ENCODE data around the gene SMURF2. TPM values are rescaled to one million over a fixed set of nuclear protein-coding genes. Genes with fewer than 3 reads are reported as not detected.

Gene SMURF2
- total and polyA plus RNA-seq, 2 of the 4 experiments (the other 2 are of a cell fraction) = 131 to 774 TPM

GRCh38 chr17:64571746-64572145 lies 90.4 kb downstream of the SMURF2 start:
- Histone ChIP-seq H3K4me2 (ENCODE audit: low read depth, low read length) (no peak overlapping the region), H2BK20ac (ENCODE audit: low read depth, low read length) (no peak overlapping the region), H3K9me3 (ENCODE audit: control insufficient read depth, insufficient read depth, low read length) (no peaks in the 10 kb centered on the region), H3K18ac (ENCODE audit: low read depth, low read length) (no peak overlapping the region), H3K23ac (ENCODE audit: low read depth, low read length) (no peak overlapping the region), H3K14ac (replicated peaks; ENCODE audit: low read depth, low read length) (no peak overlapping the region), H4K5ac (ENCODE audit: low read depth, low read length) (no peak overlapping the region), H4K91ac (ENCODE audit: insufficient read depth, low read depth, low read length) (no peak overlapping the region), H2BK120ac (ENCODE audit: low read depth, low read length) (no peak overlapping the region), H2AK5ac (ENCODE audit: low read depth, low read length) (no peak overlapping the region), H2AK9ac (replicated peaks; ENCODE audit: low read depth, low read length, poor library complexity) (no peak overlapping the region), H2AFZ (replicated peaks; ENCODE audit: low read length, poor library complexity) (no peak overlapping the region), H3K56ac (ENCODE audit: extremely low read depth, insufficient read depth, low read length) (no peak overlapping the region), H3K79me1 (ENCODE audit: low read depth in 1 of 2, low read length in 2 of 2) (peaks cover 26 to 58% of the 10 kb centered on the region in 2 experiments; a peak in 3 of 4 replicates), H4K8ac (ENCODE audit: low read depth in 2 of 2, low read length in 2 of 2) (no peak overlapping the region), H2BK5ac (ENCODE audit: low read depth, low read length, poor library complexity, severe bottlenecking) (no peak overlapping the region), H3K27me3 (ENCODE audit: control insufficient read depth, insufficient read depth, low read length) (no peaks in the 10 kb centered on the region), H3K4me1 (ENCODE audit: control insufficient read depth, insufficient read depth, low read length) (peaks cover 8% of the 10 kb centered on the region; the same call in 1 of the 2 replicates), H3K27ac (ENCODE audit: insufficient read depth, low read length) (no peak overlapping the region), H3K9me1 (ENCODE audit: insufficient read depth, low read length) (peaks cover 2% of the 10 kb centered on the region; the same call in 1 of the 2 replicates), H3K4ac (ENCODE audit: low read depth, low read length) (no peak overlapping the region), H2BK15ac (ENCODE audit: low read depth, low read length) (no peak overlapping the region), H3K36me3 (ENCODE audit: control insufficient read depth, insufficient read depth, low read length) (peaks cover 47% of the 10 kb centered on the region), H3K9ac (ENCODE audit: low read depth, low read length) (no peak overlapping the region), H3K4me3 (ENCODE audit: insufficient read depth, low read depth, low read length) (no peak overlapping the region), H4K20me1 (ENCODE audit: insufficient read depth, low read length) (peaks cover 65% of the 10 kb centered on the region)
- no CpG with 5 or more reads among the region's 6 CpGs for WGBS, 2 experiments (ENCODE audit: extremely low coverage in 2 of 2, insufficient read length in 1 of 2)
- TF ChIP-seq MXI1 (IDR thresholded peaks at IDR 0.05; ENCODE audit: borderline replicate concordance, low read depth, low read length) (no peak), MAZ (IDR thresholded peaks at IDR 0.05; ENCODE audit: borderline replicate concordance, low read depth, low read length) (no peak), CEBPB (IDR thresholded peaks at IDR 0.05; ENCODE audit: low read depth, low read length) (no peak), FOS (IDR thresholded peaks at IDR 0.05; ENCODE audit: low read depth, low read length) (no peak)
- TF ChIP-seq, protein P1, sequence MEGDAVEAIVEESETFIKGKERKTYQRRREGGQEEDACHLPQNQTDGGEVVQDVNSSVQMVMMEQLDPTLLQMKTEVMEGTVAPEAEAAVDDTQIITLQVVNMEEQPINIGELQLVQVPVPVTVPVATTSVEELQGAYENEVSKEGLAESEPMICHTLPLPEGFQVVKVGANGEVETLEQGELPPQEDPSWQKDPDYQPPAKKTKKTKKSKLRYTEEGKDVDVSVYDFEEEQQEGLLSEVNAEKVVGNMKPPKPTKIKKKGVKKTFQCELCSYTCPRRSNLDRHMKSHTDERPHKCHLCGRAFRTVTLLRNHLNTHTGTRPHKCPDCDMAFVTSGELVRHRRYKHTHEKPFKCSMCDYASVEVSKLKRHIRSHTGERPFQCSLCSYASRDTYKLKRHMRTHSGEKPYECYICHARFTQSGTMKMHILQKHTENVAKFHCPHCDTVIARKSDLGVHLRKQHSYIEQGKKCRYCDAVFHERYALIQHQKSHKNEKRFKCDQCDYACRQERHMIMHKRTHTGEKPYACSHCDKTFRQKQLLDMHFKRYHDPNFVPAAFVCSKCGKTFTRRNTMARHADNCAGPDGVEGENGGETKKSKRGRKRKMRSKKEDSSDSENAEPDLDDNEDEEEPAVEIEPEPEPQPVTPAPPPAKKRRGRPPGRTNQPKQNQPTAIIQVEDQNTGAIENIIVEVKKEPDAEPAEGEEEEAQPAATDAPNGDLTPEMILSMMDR (conservative IDR thresholded peaks at IDR 0.05; ENCODE audit: low read depth, low read length) = no peak
- DNase-seq (no peak), ATAC-seq (ENCODE audit: low read depth) (no peak)
- in situ Hi-C loops (cut with MboI; ENCODE audit: low sequenced_read_pairs) (no loop called here), intact Hi-C loops (cut with micrococcal nuclease) (no loop called here), dilution Hi-C loops (cut with HindIII; ENCODE audit: low sequenced_read_pairs, unreplicated experiment) (no loop called here)
- POLR2A ChIA-PET (ENCODE audit: unreplicated experiment) = no interaction called here
- CTCF ChIA-PET = interaction anchor here (0.5 kb wide), 1 partner anchor 55 kb away, joined by 5 read pairs; no protein-coding TSS in a partner anchor
- BruUV-seq (replicated peaks) = no TSS peak

Measured in IMR-90 (cell line).